Mucosa of rectum (tissue), 2 donors: ENCODE results near the gene S1PR5.

ENCODE experiments used
- H3K27ac ChIP-seq, 2 donors: one replicate each; pipeline ENCODE4 v1.7.0; 2013; ENCODE audit warnings: inconsistent platforms in 2 of 2, low read depth in 2 of 2, low read length in 2 of 2
- H3K27me3 ChIP-seq, 2 donors: one replicate each; pipeline ENCODE4 v1.7.0; 2013; ENCODE audit warnings: low read length in 2 of 2; ENCODE audit not compliant: control insufficient read depth in 2 of 2, insufficient read depth in 2 of 2
- H3K36me3 ChIP-seq, 2 donors: one replicate each; pipeline ENCODE4 v1.7.0; 2013; ENCODE audit warnings: low read length in 2 of 2; ENCODE audit not compliant: control insufficient read depth in 2 of 2, insufficient read depth in 2 of 2
- H3K4me1 ChIP-seq, 2 donors: one replicate each; pipeline ENCODE4 v1.7.0; 2013; ENCODE audit warnings: low read length in 2 of 2, mild to moderate bottlenecking in 1 of 2; ENCODE audit not compliant: control insufficient read depth in 2 of 2, insufficient read depth in 2 of 2
- H3K4me3 ChIP-seq, 2 donors: one replicate each; pipeline ENCODE4 v1.7.0; 2013; ENCODE audit warnings: low read length in 2 of 2
- H3K9ac ChIP-seq, 2 donors: one replicate each; pipeline ENCODE4 v1.7.0; 2013; ENCODE audit warnings: low read length in 2 of 2, low read depth in 1 of 2, mild to moderate bottlenecking in 1 of 2
- H3K9me3 ChIP-seq, 2 donors: one replicate each; pipeline ENCODE4 v1.7.0; 2013; ENCODE audit warnings: low read length in 2 of 2; ENCODE audit not compliant: control insufficient read depth in 2 of 2
- donor health status: healthy.
- donor health status: Normal muscosa, but diverticular disease.

S1PR5 gene

GRCh38 chr19:10478476-10478875, 38.8 kb downstream of the S1PR5 start:
- Histone ChIP-seq H3K4me3 (peak overlapping the region in 1 of 2 donors; percentile 53), H3K27me3 (no peaks in the 10 kb centered on the region), H3K4me1 (peaks cover 3 to 5% of the 10 kb centered on the region in 2 donors), H3K27ac (no peak overlapping the region), H3K9ac (no peak overlapping the region), H3K36me3 (no peaks in the 10 kb centered on the region), H3K9me3 (no peaks in the 10 kb centered on the region)

- Histone ChIP-seq H3K4me1 (peaks cover 3 to 5% of the 10 kb centered on the region in 2 donors), H3K9me3 (no peaks in the 10 kb centered on the region), H3K36me3 (no peaks in the 10 kb centered on the region), H3K27me3 (no peaks in the 10 kb centered on the region), H3K4me3 (no peak overlapping the region), H3K9ac (no peak overlapping the region), H3K27ac (no peak overlapping the region)
These were observed 42.2 kb downstream of the S1PR5 start for GRCh38 chr19:10474962-10475451.

- Histone ChIP-seq H3K4me3 (no peak overlapping the region), H3K36me3 (no peaks in the 10 kb centered on the region), H3K27me3 (no peaks in the 10 kb centered on the region), H3K4me1 (no peaks in the 10 kb centered on the region), H3K9ac (no peak overlapping the region), H3K27ac (no peak overlapping the region), H3K9me3 (no peaks in the 10 kb centered on the region)
These were observed 44.1 kb downstream of the S1PR5 start for GRCh38 chr19:10473192-10473591.

- H3K9me3 ChIP-seq: no peaks in the 10 kb centered on the region
- no peak overlapping the region for H3K27ac ChIP-seq
- H3K4me3 ChIP-seq: no peak overlapping the region
- no peaks in the 10 kb centered on the region for H3K4me1 ChIP-seq
- H3K9ac ChIP-seq: no peak overlapping the region
- H3K27me3 ChIP-seq: no peaks in the 10 kb centered on the region
- H3K36me3 ChIP-seq: peaks cover 5% of the 10 kb centered on the region in 2 donors
These were observed 45.3 kb downstream of the S1PR5 start for GRCh38 chr19:10471909-10472308.

- H3K4me1 ChIP-seq: no peaks in the 10 kb centered on the region
- H3K4me3 ChIP-seq: no peak overlapping the region
- H3K9me3 ChIP-seq: no peaks in the 10 kb centered on the region
- H3K27me3 ChIP-seq: no peaks in the 10 kb centered on the region
- no peak overlapping the region for H3K9ac ChIP-seq
- no peak overlapping the region for H3K27ac ChIP-seq
- H3K36me3 ChIP-seq: peaks cover 8 to 9% of the 10 kb centered on the region in 2 donors
These were observed 49.1 kb downstream of the S1PR5 start for GRCh38 chr19:10468133-10468532.

GRCh38 chr19:10467104-10467706, 50.0 kb downstream of the S1PR5 start:
- Histone ChIP-seq H3K36me3 (peaks cover 8 to 9% of the 10 kb centered on the region in 2 donors), H3K27ac (no peak overlapping the region), H3K27me3 (no peaks in the 10 kb centered on the region), H3K9ac (no peak overlapping the region), H3K9me3 (no peaks in the 10 kb centered on the region), H3K4me3 (no peak overlapping the region), H3K4me1 (no peaks in the 10 kb centered on the region)

GRCh38 chr19:10464456-10464855, 52.8 kb downstream of the S1PR5 start:
- H3K27ac ChIP-seq: no peak overlapping the region
- no peaks in the 10 kb centered on the region for H3K9me3 ChIP-seq
- H3K4me1 ChIP-seq: peaks cover 5 to 6% of the 10 kb centered on the region in 2 donors
- no peak overlapping the region for H3K9ac ChIP-seq
- peaks cover 8 to 9% of the 10 kb centered on the region in 2 donors for H3K36me3 ChIP-seq
- no peaks in the 10 kb centered on the region for H3K27me3 ChIP-seq
- H3K4me3 ChIP-seq: no peak overlapping the region
